BJ (cell line): ENCODE results near the gene SLC8A3. TPM values are rescaled to one million over a fixed set of nuclear protein-coding genes. Genes with fewer than 3 reads are reported as not detected.

Experiments
- CTCF ChIA-PET: fragments of 350-600 bp; formaldehyde crosslinking; extraction: SDS; loops from one replicate; lab custom pipeline; 2021; ENCODE audit warnings: antibody characterized with exemption, inconsistent platforms; lab: Yijun Ruan, JAX
- POLR2A ChIA-PET: fragments of 300-600 bp; sonication (Branson Sonifier 250); formaldehyde crosslinking; extraction: SDS; loops from one replicate; lab custom pipeline; 2021; ENCODE audit warnings: antibody characterized with exemption; lab: Charles Lee
- DNase-seq: peaks from one replicate; pipeline ENCODE4 v3.0.0-alpha.2; 2011; ENCODE audit warnings: low read depth
- H3K27me3 ChIP-seq: 2 replicates; pipeline ENCODE4 v1.6.0; 2011; ENCODE audit warnings: low read length; ENCODE audit not compliant: control insufficient read depth, insufficient read depth
- H3K36me3 ChIP-seq: 2 replicates; pipeline ENCODE4 v1.5.1; 2011; ENCODE audit warnings: low read length; ENCODE audit not compliant: control insufficient read depth, insufficient read depth
- H3K4me3 ChIP-seq: 2 replicates; pipeline ENCODE4 v1.5.1; 2011; ENCODE audit warnings: low read depth, mild to moderate bottlenecking, control low read depth, low read length
- polyA plus RNA-seq: library from polyadenylated mRNA; depleted of rRNA; stranded (reverse); fragments of >200 nt; gene quantifications from 2 replicates; pipeline ENCODE4 v1.2.3, GENCODE V29; 2011
- TF ChIP-seq, protein P1 (sequence below): IDR thresholded peaks from 2 replicates; pipeline ENCODE4 v1.5.1; 2011; ENCODE audit warnings: low read depth, mild to moderate bottlenecking, control low read depth, inconsistent platforms, low read length, moderate library complexity; ENCODE audit not compliant: insufficient read depth

Gene SLC8A3
- polyA plus RNA-seq, 1 experiment: 0.07 TPM

DNA sequence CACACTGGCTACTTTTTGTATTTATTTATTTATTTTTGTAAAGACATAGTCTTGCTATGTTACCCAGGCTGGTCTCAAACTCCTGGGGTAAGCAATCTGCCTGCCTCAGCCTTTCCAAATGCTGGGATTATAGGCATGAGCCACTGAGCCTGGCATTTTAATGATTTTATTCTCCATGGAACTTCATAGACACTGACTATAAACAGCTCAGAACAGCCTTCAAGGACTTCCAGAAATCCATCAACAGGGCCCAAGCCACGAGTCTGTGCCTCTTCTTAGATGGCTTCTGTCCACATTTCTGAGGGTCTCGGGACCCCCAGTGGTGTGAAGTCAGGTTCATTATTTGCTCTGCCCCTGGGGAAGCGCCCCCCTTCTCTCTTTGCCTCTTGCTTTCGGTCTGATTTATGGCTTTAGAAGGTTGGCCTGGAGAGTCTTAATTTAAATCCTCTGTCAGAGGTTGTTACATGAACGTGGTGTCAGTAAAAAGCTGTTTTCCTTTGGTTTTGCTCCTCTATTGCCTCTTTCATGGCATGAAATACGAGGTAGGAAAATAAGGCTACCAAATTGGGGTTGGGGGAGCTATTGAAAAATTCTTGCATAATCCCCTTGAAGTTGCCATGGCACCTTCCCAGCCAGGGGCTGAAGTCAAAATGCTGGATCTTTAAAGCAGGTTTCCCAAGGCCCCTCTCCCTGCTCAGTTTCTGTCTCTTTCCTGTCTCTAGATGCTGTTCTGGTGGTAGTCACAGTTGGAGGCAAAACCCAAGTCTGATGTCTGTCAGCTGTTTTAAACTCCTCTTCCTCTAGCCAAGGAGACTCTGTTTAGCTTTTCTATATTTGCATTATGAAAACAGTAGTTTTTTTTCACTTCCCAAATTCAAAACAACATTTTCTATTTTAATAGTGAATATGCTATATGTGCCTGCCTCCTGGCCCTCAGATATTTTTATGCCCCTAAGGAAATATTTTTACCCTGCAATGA lies 180.2 kb downstream of the SLC8A3 start:
- Histone ChIP-seq H3K27me3 (no peaks in the 10 kb centered on the region; the same call in 1 of the 2 replicates), H3K36me3 (no peaks in the 10 kb centered on the region), H3K4me3 (no peak overlapping the region)
- POLR2A ChIA-PET: no interaction called here
- no peak for DNase-seq
- CTCF ChIA-PET: interaction anchor here (0.6 to 2.2 kb wide), 3 partner anchors 20 to 113 kb away, joined by 3 to 8 read pairs (median 3); no protein-coding TSS in a partner anchor
- TF ChIP-seq, protein P1, sequence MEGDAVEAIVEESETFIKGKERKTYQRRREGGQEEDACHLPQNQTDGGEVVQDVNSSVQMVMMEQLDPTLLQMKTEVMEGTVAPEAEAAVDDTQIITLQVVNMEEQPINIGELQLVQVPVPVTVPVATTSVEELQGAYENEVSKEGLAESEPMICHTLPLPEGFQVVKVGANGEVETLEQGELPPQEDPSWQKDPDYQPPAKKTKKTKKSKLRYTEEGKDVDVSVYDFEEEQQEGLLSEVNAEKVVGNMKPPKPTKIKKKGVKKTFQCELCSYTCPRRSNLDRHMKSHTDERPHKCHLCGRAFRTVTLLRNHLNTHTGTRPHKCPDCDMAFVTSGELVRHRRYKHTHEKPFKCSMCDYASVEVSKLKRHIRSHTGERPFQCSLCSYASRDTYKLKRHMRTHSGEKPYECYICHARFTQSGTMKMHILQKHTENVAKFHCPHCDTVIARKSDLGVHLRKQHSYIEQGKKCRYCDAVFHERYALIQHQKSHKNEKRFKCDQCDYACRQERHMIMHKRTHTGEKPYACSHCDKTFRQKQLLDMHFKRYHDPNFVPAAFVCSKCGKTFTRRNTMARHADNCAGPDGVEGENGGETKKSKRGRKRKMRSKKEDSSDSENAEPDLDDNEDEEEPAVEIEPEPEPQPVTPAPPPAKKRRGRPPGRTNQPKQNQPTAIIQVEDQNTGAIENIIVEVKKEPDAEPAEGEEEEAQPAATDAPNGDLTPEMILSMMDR: no peak

DNA sequence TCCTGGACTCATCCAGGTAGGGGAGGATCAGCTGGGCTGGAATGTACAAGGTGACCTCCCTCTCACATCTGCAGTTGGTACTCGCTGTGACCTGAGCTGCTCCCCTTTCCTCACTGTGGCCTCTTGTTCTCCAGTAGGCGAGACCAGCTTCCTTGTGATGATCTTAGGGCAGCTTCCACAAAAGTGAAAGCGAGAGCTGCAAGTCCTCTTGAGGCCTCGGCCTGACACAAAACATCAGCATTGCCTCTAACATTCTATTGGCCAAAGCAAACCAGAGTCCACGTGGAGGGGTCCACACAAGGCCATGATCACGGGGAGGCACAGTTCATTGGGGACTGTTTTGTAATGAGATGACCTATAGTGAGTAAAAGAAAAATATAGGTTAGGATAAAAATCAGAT lies 182.1 kb downstream of the SLC8A3 start:
- Histone ChIP-seq H3K36me3 (no peaks in the 10 kb centered on the region), H3K4me3 (no peak overlapping the region), H3K27me3 (no peaks in the 10 kb centered on the region; the same call in 1 of the 2 replicates)
- CTCF ChIA-PET: interaction anchor here (2.2 kb wide), 1 partner anchor 21 kb away, joined by 8 read pairs; no protein-coding TSS in a partner anchor
- TF ChIP-seq, protein P1: no peak
- POLR2A ChIA-PET: no interaction called here
- no peak for DNase-seq

DNA sequence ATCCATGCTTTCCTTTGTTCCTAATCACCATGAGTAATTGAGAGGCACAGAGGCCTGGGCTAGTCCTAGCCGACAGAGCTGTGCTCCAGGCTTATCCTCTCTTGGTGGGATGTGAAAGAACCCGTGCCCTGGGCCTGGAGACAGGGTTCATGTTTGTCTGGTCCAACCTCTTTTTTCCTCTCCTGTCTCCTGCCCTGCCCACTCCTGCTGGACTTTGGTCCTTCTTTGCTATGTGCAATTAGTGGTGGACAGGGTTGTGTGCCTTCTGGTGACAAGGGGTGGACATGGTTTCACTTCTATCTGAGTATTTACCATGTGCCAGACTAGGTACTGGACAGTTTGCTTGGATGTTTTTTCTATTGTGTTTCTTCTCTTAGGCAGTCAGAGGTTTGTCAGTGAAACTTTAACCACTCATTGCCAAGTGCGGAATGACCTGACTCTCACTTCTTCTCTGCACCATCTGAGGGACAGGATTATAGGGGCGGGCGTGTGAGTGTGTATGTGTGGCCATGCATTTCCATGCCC lies 183.4 kb downstream of the SLC8A3 start:
- no peak for DNase-seq
- H3K27me3 ChIP-seq: no peaks in the 10 kb centered on the region; the same call in 1 of the 2 replicates
- POLR2A ChIA-PET: no interaction called here
- no peak overlapping the region for H3K4me3 ChIP-seq
- TF ChIP-seq, protein P1: no peak
- no peaks in the 10 kb centered on the region for H3K36me3 ChIP-seq
- CTCF ChIA-PET: no interaction called here

- Histone ChIP-seq H3K36me3 (no peaks in the 10 kb centered on the region), H3K4me3 (no peak overlapping the region), H3K27me3 (no peaks in the 10 kb centered on the region)
- no peak for DNase-seq
- TF ChIP-seq, protein P1: no peak
- ChIA-PET POLR2A (no interaction called here), CTCF (no interaction called here)
These were observed 184.0 kb downstream of the SLC8A3 start for GRCh38 chr14:70004791-70005190.

- no peak for DNase-seq
- CTCF ChIA-PET: no interaction called here
- Histone ChIP-seq H3K4me3 (no peak overlapping the region), H3K27me3 (no peaks in the 10 kb centered on the region), H3K36me3 (no peaks in the 10 kb centered on the region)
- TF ChIP-seq, protein P1: no peak
- POLR2A ChIA-PET: no interaction called here
These were observed 186.0 kb downstream of the SLC8A3 start for GRCh38 chr14:70002589-70003346.
